Epithelial cell of proximal tubule (primary cell): ENCODE measurements around the gene PPP1R36. TPM values are rescaled to one million over a fixed set of nuclear protein-coding genes. Genes with fewer than 3 reads are reported as not detected.

Experiments used
- DNase-seq: peaks from one replicate; pipeline ENCODE4 v3.0.0-alpha.2; 2011; ENCODE audit warnings: low read depth
- H3K4me3 ChIP-seq: 2 replicates; pipeline ENCODE4 v1.5.1; 2011; ENCODE audit warnings: low read depth, mild to moderate bottlenecking, low read length
- total RNA-seq: library from RNA; depleted of rRNA; stranded (reverse); fragments of >200 nt; gene quantifications from 2 replicates; pipeline ENCODE4 v1.2.3, GENCODE V29; 2015
- TF ChIP-seq, protein P1 (sequence below): conservative IDR thresholded peaks from 2 replicates; pipeline ENCODE4 v1.5.1; 2012; ENCODE audit warnings: low read depth, mild to moderate bottlenecking, low read length

Gene PPP1R36
- total RNA-seq, 1 donor from 2014 or later: 0.12 TPM

- TF ChIP-seq, protein P1, sequence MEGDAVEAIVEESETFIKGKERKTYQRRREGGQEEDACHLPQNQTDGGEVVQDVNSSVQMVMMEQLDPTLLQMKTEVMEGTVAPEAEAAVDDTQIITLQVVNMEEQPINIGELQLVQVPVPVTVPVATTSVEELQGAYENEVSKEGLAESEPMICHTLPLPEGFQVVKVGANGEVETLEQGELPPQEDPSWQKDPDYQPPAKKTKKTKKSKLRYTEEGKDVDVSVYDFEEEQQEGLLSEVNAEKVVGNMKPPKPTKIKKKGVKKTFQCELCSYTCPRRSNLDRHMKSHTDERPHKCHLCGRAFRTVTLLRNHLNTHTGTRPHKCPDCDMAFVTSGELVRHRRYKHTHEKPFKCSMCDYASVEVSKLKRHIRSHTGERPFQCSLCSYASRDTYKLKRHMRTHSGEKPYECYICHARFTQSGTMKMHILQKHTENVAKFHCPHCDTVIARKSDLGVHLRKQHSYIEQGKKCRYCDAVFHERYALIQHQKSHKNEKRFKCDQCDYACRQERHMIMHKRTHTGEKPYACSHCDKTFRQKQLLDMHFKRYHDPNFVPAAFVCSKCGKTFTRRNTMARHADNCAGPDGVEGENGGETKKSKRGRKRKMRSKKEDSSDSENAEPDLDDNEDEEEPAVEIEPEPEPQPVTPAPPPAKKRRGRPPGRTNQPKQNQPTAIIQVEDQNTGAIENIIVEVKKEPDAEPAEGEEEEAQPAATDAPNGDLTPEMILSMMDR: no peak
- H3K4me3 ChIP-seq: no peak overlapping the region
- no peak for DNase-seq
Measured at GRCh38 chr14:64572386-64573104, 22.8 kb downstream of the PPP1R36 start.

GRCh38 chr14:64573109-64573508 lies 23.3 kb downstream of the PPP1R36 start:
- TF ChIP-seq, protein P1: no peak
- no peak overlapping the region for H3K4me3 ChIP-seq
- no peak for DNase-seq

GRCh38 chr14:64574371-64575107 lies 24.8 kb downstream of the PPP1R36 start:
- TF ChIP-seq, protein P1: no peak
- DNase-seq: no peak
- no peak overlapping the region for H3K4me3 ChIP-seq

DNA sequence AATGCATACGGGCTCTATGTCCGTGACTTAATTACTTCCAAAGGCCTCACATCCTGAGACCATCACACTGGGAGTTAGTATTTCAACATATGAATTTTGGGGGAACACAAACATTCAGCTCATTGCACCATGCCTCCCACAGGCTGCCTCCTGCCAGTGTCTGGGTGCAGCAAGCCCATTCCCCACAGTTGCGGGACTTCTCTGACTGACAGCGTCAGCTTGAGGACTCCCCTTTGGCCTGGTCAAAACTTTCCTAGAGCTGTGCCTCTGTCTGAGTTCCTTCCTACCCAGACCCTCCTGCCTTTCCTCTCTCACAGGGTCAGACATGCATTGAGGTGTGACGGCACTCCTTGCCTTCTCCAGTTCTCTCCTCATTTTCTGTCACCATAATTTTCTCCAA lies 27.4 kb downstream of the PPP1R36 start:
- no peak overlapping the region for H3K4me3 ChIP-seq
- TF ChIP-seq, protein P1: no peak
- no peak for DNase-seq

GRCh38 chr14:64580467-64580866 lies 30.7 kb downstream of the PPP1R36 start:
- TF ChIP-seq, protein P1: no peak
- no peak overlapping the region for H3K4me3 ChIP-seq
- DNase-seq: no peak

DNA sequence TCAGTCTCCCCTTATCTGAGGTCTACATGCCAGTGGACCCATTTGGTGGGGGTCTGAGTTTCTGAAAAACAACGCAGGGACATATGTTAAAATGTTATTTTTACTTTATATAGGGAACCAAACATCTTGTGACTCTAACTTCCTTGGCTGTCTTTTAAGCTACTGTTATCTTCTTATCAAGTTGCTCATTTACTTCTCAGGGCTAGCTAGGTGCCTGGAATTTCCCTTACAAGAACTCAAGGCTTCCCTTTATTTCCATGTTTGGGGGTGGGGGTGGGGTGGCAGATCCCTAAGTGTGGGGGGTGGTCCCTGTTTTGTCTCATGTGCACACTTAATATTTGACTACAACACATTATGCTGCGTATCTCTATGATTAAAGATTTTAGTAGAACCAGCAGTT lies 31.6 kb downstream of the PPP1R36 start:
- H3K4me3 ChIP-seq: no peak overlapping the region
- no peak for DNase-seq
- TF ChIP-seq, protein P1: no peak
